NCI-H1436 (cell line): ENCODE data around the gene OSBPL10.

Source experiments
- DNase-seq: peaks from one replicate; lab custom pipeline; 2025; lab: John Stamatoyannopoulos, UW

The OSBPL10 gene

GRCh38 chr3:31920310-31920709, 60.8 kb downstream of the OSBPL10 start:
- no peak for DNase-seq

- no peak for DNase-seq
Measured at GRCh38 chr3:31919528-31919927, 61.5 kb downstream of the OSBPL10 start.

GRCh38 chr3:31918179-31919150, 62.6 kb downstream of the OSBPL10 start:
- no peak for DNase-seq

GRCh38 chr3:31917303-31918005, 63.6 kb downstream of the OSBPL10 start:
- DNase-seq = no peak

GRCh38 chr3:31911643-31912042, 69.4 kb downstream of the OSBPL10 start:
- DNase-seq = no peak

- DNase-seq = no peak
Measured at GRCh38 chr3:31911124-31911523, 69.9 kb downstream of the OSBPL10 start.

- no peak for DNase-seq
Measured at GRCh38 chr3:31909455-31909854, 71.6 kb downstream of the OSBPL10 start.

- no peak for DNase-seq
Measured at GRCh38 chr3:31908391-31909097, 72.5 kb downstream of the OSBPL10 start.

GRCh38 chr3:31906182-31906581, 74.9 kb downstream of the OSBPL10 start:
- no peak for DNase-seq

GRCh38 chr3:31903686-31904431, 77.2 kb downstream of the OSBPL10 start:
- no peak for DNase-seq

GRCh38 chr3:31900583-31900982, 80.5 kb downstream of the OSBPL10 start:
- DNase-seq = no peak

GRCh38 chr3:31896648-31897433, 84.2 kb downstream of the OSBPL10 start:
- DNase-seq = no peak

- DNase-seq = no peak
Measured at GRCh38 chr3:31896026-31896425, 85.0 kb downstream of the OSBPL10 start.

- DNase-seq = no peak
Measured at GRCh38 chr3:31895471-31895870, 85.6 kb downstream of the OSBPL10 start.

GRCh38 chr3:31892916-31893573, 88.0 kb downstream of the OSBPL10 start:
- no peak for DNase-seq

GRCh38 chr3:31892500-31892899, 88.6 kb downstream of the OSBPL10 start:
- no peak for DNase-seq

- no peak for DNase-seq
Measured at GRCh38 chr3:31891876-31892455, 89.1 kb downstream of the OSBPL10 start.

- DNase-seq = no peak
Measured at GRCh38 chr3:31890742-31891469, 90.2 kb downstream of the OSBPL10 start.

- DNase-seq = no peak
Measured at GRCh38 chr3:31890007-31890406, 91.1 kb downstream of the OSBPL10 start.
